ENCODE results near the gene HDAC3.

Gene HDAC3

GRCh38 chr5:141647851-141648250 lies 11.2 kb upstream of the HDAC3 start:
- Histone ChIP-seq H3K4me2 (ENCODE audit: low read depth, low read length, poor library complexity, severe bottlenecking) (no peak overlapping the region), H3K4me1 (ENCODE audit: insufficient read depth, low read length, poor library complexity, severe bottlenecking) (peaks cover 3% of the 10 kb centered on the region), H3K27me3 (ENCODE audit: insufficient read depth, low read length, poor library complexity, severe bottlenecking) (no peaks in the 10 kb centered on the region), H2AFZ (ENCODE audit: low read length) (no peak overlapping the region), H3F3A (ENCODE audit: low read depth) (no peaks in the 10 kb centered on the region), H3K36me3 (ENCODE audit: insufficient read depth, low read length) (no peaks in the 10 kb centered on the region), H3K4me3 (ENCODE audit: low read length, poor library complexity, severe bottlenecking) (no peak overlapping the region), H3K79me2 (ENCODE audit: insufficient read depth, low read length) (no peaks in the 10 kb centered on the region), H3K9me3 (ENCODE audit: insufficient read depth, low read depth, low read length) (no peaks in the 10 kb centered on the region), H4K20me1 (ENCODE audit: insufficient read depth, low read length, poor library complexity, severe bottlenecking) (no peaks in the 10 kb centered on the region), H3K9me2 (replicated peaks; ENCODE audit: low read depth, low read length) (no peaks in the 10 kb centered on the region), H3K9ac (ENCODE audit: low read depth, low read length, poor library complexity, severe bottlenecking) (no peak overlapping the region)
- TF ChIP-seq CTCF (conservative IDR thresholded peaks at IDR 0.05; ENCODE audit: low read length): no peak
- no peak for TF ChIP-seq EZH2phosphoT487 (IDR thresholded peaks at IDR 0.05; ENCODE audit: borderline replicate concordance)

- H3K36me3 ChIP-seq (ENCODE audit: insufficient read depth, low read length): no peaks in the 10 kb centered on the region
- no peaks in the 10 kb centered on the region for H3K79me2 ChIP-seq (ENCODE audit: insufficient read depth, low read length)
- no peak overlapping the region for H3K4me2 ChIP-seq (ENCODE audit: low read depth, low read length, poor library complexity, severe bottlenecking)
- H4K20me1 ChIP-seq (ENCODE audit: insufficient read depth, low read length, poor library complexity, severe bottlenecking): no peaks in the 10 kb centered on the region
- no peak overlapping the region for H2AFZ ChIP-seq (ENCODE audit: low read length)
- H3K9ac ChIP-seq (ENCODE audit: low read depth, low read length, poor library complexity, severe bottlenecking): no peak overlapping the region
- no peaks in the 10 kb centered on the region for H3K27me3 ChIP-seq (ENCODE audit: insufficient read depth, low read length, poor library complexity, severe bottlenecking)
- H3K4me3 ChIP-seq (ENCODE audit: low read length, poor library complexity, severe bottlenecking): no peak overlapping the region
- TF ChIP-seq EZH2phosphoT487 (IDR thresholded peaks at IDR 0.05; ENCODE audit: borderline replicate concordance): no peak
- TF ChIP-seq CTCF (conservative IDR thresholded peaks at IDR 0.05; ENCODE audit: low read length): no peak
- H3K9me3 ChIP-seq (ENCODE audit: insufficient read depth, low read depth, low read length): no peaks in the 10 kb centered on the region
- no peaks in the 10 kb centered on the region for H3F3A ChIP-seq (ENCODE audit: low read depth)
- no peaks in the 10 kb centered on the region for H3K9me2 ChIP-seq (replicated peaks; ENCODE audit: low read depth, low read length)
- peaks cover 3% of the 10 kb centered on the region for H3K4me1 ChIP-seq (ENCODE audit: insufficient read depth, low read length, poor library complexity, severe bottlenecking)
Observed at GRCh38 chr5:141647242-141647641, 10.6 kb upstream of the HDAC3 start.

- Histone ChIP-seq H3K27me3 (ENCODE audit: insufficient read depth, low read length, poor library complexity, severe bottlenecking) (no peaks in the 10 kb centered on the region), H3K9me3 (ENCODE audit: insufficient read depth, low read depth, low read length) (no peaks in the 10 kb centered on the region), H3K9ac (ENCODE audit: low read depth, low read length, poor library complexity, severe bottlenecking) (no peak overlapping the region), H3K4me1 (ENCODE audit: insufficient read depth, low read length, poor library complexity, severe bottlenecking) (no peaks in the 10 kb centered on the region), H3K9me2 (replicated peaks; ENCODE audit: low read depth, low read length) (no peaks in the 10 kb centered on the region), H3K36me3 (ENCODE audit: insufficient read depth, low read length) (no peaks in the 10 kb centered on the region), H3K4me2 (ENCODE audit: low read depth, low read length, poor library complexity, severe bottlenecking) (no peak overlapping the region), H3K79me2 (ENCODE audit: insufficient read depth, low read length) (no peaks in the 10 kb centered on the region), H2AFZ (ENCODE audit: low read length) (no peak overlapping the region), H3K4me3 (ENCODE audit: low read length, poor library complexity, severe bottlenecking) (no peak overlapping the region), H3F3A (ENCODE audit: low read depth) (no peaks in the 10 kb centered on the region), H4K20me1 (ENCODE audit: insufficient read depth, low read length, poor library complexity, severe bottlenecking) (no peaks in the 10 kb centered on the region)
- no peak for TF ChIP-seq CTCF (conservative IDR thresholded peaks at IDR 0.05; ENCODE audit: low read length)
- TF ChIP-seq EZH2phosphoT487 (IDR thresholded peaks at IDR 0.05; ENCODE audit: borderline replicate concordance): no peak
Observed at GRCh38 chr5:141646026-141646425, 9.4 kb upstream of the HDAC3 start.

Measured in Loucy (cell line).